Type B pancreatic cell (in vitro differentiated cells): ENCODE measurements around the gene MMS19. TPM values are rescaled to one million over a fixed set of nuclear protein-coding genes. Genes with fewer than 3 reads are reported as not detected.
A peak's percentile ranks its signal among the peaks of the same experiment; 100 is the strongest.
"Not testable (repeated sequence)": the region's sequence is repeated elsewhere in the genome, so short reads cannot be mapped to it uniquely, and the experiment has no call there.

Source experiments
- DNase-seq: peaks from one replicate; pipeline ENCODE4 v3.0.0; 2021; ENCODE audit warnings: mixed read lengths; ENCODE audit not compliant: unreplicated experiment; ENCODE audit errors: extremely low spot score
- H3K27ac Mint-ChIP-seq: 2 replicates; pipeline ENCODE4 v1.8.0; 2021; ENCODE audit warnings: mild to moderate bottlenecking, mixed read lengths
- H3K27me3 Mint-ChIP-seq: 2 replicates; pipeline ENCODE4 v1.8.0; 2021; ENCODE audit warnings: mixed read lengths
- H3K36me3 Mint-ChIP-seq: 2 replicates; pipeline ENCODE4 v1.8.0; 2021; ENCODE audit warnings: mixed read lengths
- H3K4me1 Mint-ChIP-seq: one replicate; pipeline ENCODE4 v1.8.0; 2021; ENCODE audit warnings: mixed read lengths; ENCODE audit not compliant: unreplicated experiment
- H3K4me3 Mint-ChIP-seq: 2 replicates; pipeline ENCODE4 v1.8.0; 2021; ENCODE audit warnings: mild to moderate bottlenecking, mixed read lengths
- H3K9me3 Mint-ChIP-seq: 2 replicates; pipeline ENCODE4 v1.8.0; 2021; ENCODE audit warnings: mixed read lengths
- CTCF ChIP-seq: fragments of 200-600 bp; sonication (generic); conservative IDR thresholded peaks from 2 replicates; pipeline ENCODE4 v1.5.0; 2021; ENCODE audit warnings: antibody characterized with exemption, mild to moderate bottlenecking
- total RNA-seq: library from RNA; stranded (reverse); gene quantifications from 2 replicates; pipeline ENCODE4 v1.2.1, GENCODE V29; 2021; ENCODE audit warnings: low replicate concordance

The MMS19 gene
- total RNA-seq, 1 donor from 2014 or later: 85.9 TPM

DNA sequence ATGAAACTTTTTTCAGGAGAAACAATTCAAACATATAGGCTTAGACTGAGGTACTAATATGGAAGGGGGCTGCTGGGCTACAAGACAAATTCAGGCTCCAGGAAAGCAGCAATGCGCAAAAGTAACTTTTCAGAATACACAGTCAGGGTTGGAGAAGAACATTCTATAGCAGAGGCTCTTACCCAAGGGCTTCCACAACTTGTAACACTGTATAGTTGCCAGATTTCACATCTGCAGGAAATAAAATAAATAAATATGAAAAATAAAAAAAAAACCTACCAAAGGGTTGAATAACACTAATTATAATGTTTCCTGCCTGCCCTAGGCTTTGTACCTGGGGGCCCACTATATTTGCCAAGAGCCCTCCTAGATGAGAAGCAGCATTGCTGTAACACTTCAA, 14.3 kb downstream of the MMS19 start:
- H3K36me3 Mint-ChIP-seq: peaks cover 20% of the 10 kb centered on the region
- no peak for TF ChIP-seq CTCF
- no peaks in the 10 kb centered on the region for H3K27me3 Mint-ChIP-seq
- no peaks in the 10 kb centered on the region for H3K9me3 Mint-ChIP-seq
- no peak overlapping the region for H3K27ac Mint-ChIP-seq
- DNase-seq: no peak
- no peaks in the 10 kb centered on the region for H3K4me1 Mint-ChIP-seq
- H3K4me3 Mint-ChIP-seq: no peak overlapping the region

GRCh38 chr10:97483506-97483905, 14.7 kb downstream of the MMS19 start:
- no peak overlapping the region for H3K27ac Mint-ChIP-seq

GRCh38 chr10:97482381-97482780, 15.8 kb downstream of the MMS19 start:
- DNase-seq: no peak
- no peaks in the 10 kb centered on the region for H3K4me1 Mint-ChIP-seq
- H3K27ac Mint-ChIP-seq: no peak overlapping the region
- H3K27me3 Mint-ChIP-seq: no peaks in the 10 kb centered on the region
- peaks cover 21% of the 10 kb centered on the region for H3K36me3 Mint-ChIP-seq
- no peaks in the 10 kb centered on the region for H3K9me3 Mint-ChIP-seq
- H3K4me3 Mint-ChIP-seq: no peak overlapping the region
- TF ChIP-seq CTCF: no peak

More at GRCh38 chr10:97483506-97483905, 14.7 kb downstream of the MMS19 start:
- no peaks in the 10 kb centered on the region for H3K27me3 Mint-ChIP-seq
- H3K9me3 Mint-ChIP-seq: no peaks in the 10 kb centered on the region
- no peak for DNase-seq
- H3K36me3 Mint-ChIP-seq: peaks cover 20% of the 10 kb centered on the region
- no peak for TF ChIP-seq CTCF
- H3K4me1 Mint-ChIP-seq: no peaks in the 10 kb centered on the region
- H3K4me3 Mint-ChIP-seq: no peak overlapping the region

DNA sequence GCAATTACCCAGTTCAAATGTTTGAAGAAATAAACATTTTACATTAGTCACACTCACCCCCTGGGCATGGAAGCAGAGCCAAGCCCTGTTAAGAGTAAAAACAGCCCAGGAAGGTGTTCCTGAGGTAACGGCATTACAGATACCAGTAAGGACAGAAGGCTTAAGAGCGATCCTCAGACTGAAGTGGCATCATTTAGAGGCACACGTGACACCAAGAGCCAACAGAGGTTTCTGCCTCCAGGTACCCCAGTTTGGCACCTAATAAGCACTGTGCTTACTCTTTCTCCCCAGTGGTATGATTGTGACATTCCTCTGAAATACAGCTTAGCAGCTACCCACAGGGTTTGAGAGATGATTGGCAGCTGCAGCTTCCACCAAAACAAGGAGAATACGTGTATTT, 17.2 kb downstream of the MMS19 start:
- Mint-ChIP-seq H3K27me3 (no peaks in the 10 kb centered on the region), H3K36me3 (peaks cover 27% of the 10 kb centered on the region), H3K4me3 (no peak overlapping the region), H3K27ac (peak overlapping the region; percentile 41), H3K4me1 (no peaks in the 10 kb centered on the region), H3K9me3 (no peaks in the 10 kb centered on the region)
- no peak for DNase-seq
- no peak for TF ChIP-seq CTCF

GRCh38 chr10:97479939-97480338, 18.3 kb downstream of the MMS19 start:
- Mint-ChIP-seq H3K36me3 (peaks cover 30% of the 10 kb centered on the region), H3K4me3 (no peak overlapping the region), H3K9me3 (no peaks in the 10 kb centered on the region), H3K27me3 (no peaks in the 10 kb centered on the region), H3K4me1 (no peaks in the 10 kb centered on the region), H3K27ac (no peak overlapping the region)
- no peak for TF ChIP-seq CTCF
- DNase-seq: no peak

- not testable (repeated sequence) for H3K4me1 Mint-ChIP-seq, DNase-seq, H3K4me3 Mint-ChIP-seq, H3K27ac Mint-ChIP-seq, H3K9me3 Mint-ChIP-seq, H3K27me3 Mint-ChIP-seq
- H3K36me3 Mint-ChIP-seq: peaks cover 33% of the 10 kb centered on the region
These were observed 18.8 kb downstream of the MMS19 start for GRCh38 chr10:97479410-97479809.
